NCI-H510A (cell line): Measurements from ENCODE around the gene FLNC.
A peak's percentile ranks its signal among the peaks of the same experiment; 100 is the strongest.

Source experiments
- DNase-seq: peaks from one replicate; lab custom pipeline; 2025; lab: John Stamatoyannopoulos, UW

Gene FLNC

DNA sequence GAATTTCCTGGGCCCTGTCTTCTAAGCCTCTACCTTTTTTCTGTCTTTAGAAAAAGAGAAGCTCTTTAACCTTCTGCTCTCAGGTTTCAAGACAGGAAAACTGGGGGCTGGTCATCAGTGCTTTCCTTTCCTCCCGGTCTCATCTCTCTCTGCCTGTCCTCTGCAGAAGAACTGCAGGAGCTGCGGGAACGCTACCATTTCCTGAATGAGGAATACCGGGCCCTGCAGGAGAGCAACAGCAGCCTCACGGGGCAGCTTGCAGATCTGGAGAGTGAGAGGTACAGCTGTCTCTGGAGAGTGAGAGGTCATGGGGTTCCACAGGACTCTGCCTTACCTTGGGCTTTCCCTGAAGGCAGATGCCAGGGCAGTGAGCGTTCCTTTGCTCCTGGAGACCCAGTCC, 25.7 kb upstream of the FLNC start:
- no peak for DNase-seq

- no peak for DNase-seq
These were observed 25.0 kb upstream of the FLNC start for GRCh38 chr7:128805225-128805624.

- no peak for DNase-seq
These were observed 23.0 kb upstream of the FLNC start for GRCh38 chr7:128807191-128807590.

DNA sequence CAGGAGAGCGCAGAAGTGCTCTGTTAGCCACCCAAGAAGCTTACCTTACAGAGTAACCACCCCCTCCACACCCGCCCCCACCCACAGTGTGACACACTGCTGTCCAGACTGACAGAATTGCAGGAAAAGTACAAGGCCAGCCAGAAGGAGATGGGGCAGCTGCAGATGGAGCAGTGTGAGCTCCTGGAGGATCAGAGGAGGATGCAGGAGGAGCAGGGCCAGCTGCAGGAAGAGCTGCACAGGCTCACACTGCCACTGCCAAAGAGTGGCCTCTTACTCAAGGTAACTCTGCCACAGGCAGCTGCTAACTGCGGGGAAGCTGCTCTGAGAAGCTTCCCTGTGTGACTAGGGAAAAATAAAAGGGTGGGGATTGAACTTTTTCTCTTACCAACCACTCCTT, 20.8 kb upstream of the FLNC start:
- no peak for DNase-seq

DNA sequence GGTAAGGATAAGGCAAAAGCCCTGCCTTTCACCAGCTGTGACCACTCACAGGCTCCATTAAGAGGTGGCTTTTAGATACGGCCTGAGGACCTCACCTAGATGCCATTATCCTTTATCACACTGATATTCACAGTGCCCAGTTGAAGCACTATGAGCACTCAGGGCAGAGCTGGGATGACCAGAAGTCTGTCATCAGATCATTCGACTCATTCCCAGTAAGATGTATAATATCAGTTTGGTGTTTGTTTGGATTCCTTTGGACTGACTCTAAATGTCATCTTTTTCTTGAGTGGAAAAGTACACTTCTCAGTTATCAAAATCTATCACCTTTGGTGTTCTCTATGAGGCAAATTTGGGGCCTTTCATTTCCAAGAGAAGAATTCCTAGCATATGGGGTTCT, 19.7 kb upstream of the FLNC start:
- DNase-seq, result no peak

DNA sequence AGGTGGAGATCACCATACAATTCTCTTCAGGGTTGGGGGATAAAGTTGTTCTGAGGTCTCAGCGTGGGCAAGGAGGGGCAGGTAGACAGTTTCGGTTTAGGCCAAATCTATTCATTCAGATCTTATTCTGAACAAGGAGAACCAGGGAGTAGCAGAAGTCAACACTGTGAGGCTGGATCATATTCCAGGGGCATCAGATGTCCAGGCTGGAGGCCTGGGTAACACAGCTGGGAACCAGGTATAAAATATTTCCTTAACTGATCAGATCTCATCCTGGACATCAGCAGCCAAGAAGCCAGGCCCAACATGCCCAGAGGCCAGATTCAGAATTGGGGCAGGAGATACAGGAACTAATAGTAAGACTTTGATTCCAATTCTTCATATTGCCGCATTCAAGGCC, 19.2 kb upstream of the FLNC start:
- no peak for DNase-seq

DNA sequence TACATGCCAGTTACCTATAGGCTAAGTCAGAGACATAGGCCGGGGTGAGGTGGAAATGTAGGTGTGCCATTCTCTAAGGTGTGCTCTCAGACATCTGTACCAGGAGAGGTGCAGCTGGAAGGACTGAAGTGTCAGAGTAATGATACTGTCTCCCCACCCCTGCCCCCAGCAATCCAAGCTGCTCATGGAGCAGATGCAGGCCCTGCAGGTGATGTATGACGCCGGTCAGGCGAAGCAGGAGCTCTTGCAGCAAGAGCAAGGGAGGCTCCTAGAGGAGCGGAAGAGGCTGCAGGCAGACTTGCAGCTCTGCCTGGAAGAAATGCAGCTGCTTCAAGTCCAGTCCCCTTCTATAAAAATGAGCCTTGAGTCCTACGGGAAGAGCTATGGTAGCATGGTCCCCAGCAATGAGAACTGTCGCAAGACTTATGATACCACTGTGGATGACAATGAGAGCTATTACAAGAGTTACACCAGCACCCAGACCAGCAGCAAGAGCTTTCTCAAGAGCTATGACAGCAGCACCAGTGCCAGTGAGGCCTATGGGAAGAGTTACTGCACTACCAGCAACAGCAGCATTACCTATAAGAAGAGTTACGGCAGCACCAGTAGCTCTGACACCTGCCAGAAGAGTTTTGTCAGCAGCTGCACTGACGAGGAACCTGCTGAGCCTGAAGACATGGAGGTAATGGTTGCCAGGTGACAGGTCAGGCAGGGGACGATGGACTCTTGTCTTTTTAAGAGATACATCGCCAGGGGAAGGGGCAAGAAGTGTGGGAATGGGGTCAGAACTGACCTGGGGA, 18.4 kb upstream of the FLNC start:
- no peak for DNase-seq

GRCh38 chr7:128812514-128813168, 17.6 kb upstream of the FLNC start:
- DNase-seq, result peak; percentile 25

GRCh38 chr7:128814499-128814898, 15.7 kb upstream of the FLNC start:
- DNase-seq, result no peak

- no peak for DNase-seq
These were observed 14.8 kb upstream of the FLNC start for GRCh38 chr7:128815289-128815942.

DNA sequence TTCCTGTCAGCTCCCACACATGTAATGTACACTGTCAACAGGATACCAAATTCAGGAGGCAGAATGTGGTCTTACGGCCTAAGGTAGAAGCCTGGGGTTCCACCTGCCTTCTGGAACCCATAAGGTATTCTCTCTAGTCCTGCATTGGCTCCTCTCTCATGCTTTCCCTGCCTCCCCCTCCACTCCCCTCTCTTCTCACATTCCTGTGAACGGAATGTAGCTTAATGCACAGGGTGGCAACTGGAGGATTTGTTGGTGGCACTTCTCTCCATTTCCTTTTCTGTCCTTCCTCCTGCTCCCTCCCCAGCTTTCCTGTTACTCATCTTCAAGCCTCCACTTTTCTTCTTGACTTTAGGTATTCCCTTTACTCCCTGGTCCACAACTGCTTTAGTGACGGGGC, 11.5 kb upstream of the FLNC start:
- DNase-seq, result no peak

- DNase-seq, result no peak
These were observed 8.5 kb upstream of the FLNC start for GRCh38 chr7:128821724-128822123.

- DNase-seq, result no peak
These were observed 3.7 kb upstream of the FLNC start for GRCh38 chr7:128826512-128826911.

- no peak for DNase-seq
These were observed 3.3 kb upstream of the FLNC start for GRCh38 chr7:128826916-128827247.

DNA sequence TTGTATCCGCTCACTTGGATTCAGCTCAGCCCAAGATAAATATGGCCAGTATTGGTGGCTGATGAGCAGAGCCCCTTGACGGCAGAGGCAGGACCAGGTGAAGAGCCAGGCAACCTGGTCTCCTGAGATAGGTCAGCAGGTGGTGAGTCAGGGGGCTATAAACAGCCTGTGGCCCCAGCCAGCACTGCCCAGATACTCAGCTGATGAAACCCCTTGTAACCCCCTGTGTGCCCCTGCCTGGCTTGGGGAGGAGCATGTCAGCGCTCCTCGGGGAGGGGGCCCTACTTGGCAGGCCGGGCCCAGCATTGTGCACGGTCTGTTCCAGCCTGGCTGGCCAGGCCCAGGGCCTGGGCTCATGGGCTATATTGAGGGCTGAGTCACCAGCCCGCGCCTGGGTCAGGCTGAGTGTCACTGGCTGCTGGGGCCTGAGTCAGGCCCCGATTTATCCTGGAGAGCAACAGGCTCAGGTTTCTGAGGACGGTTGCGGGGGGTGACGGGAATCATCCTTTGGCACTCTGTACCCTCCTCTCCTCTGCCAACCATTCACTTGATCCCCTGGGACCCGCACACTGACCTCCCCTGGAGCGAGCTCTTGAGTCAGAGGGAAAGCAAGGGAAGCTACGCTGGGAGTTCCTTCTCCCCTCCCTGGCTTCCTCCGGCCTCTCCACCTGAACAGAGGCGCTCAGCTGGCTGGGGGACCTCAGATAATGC, 2.8 kb upstream of the FLNC start:
- no peak for DNase-seq

DNA sequence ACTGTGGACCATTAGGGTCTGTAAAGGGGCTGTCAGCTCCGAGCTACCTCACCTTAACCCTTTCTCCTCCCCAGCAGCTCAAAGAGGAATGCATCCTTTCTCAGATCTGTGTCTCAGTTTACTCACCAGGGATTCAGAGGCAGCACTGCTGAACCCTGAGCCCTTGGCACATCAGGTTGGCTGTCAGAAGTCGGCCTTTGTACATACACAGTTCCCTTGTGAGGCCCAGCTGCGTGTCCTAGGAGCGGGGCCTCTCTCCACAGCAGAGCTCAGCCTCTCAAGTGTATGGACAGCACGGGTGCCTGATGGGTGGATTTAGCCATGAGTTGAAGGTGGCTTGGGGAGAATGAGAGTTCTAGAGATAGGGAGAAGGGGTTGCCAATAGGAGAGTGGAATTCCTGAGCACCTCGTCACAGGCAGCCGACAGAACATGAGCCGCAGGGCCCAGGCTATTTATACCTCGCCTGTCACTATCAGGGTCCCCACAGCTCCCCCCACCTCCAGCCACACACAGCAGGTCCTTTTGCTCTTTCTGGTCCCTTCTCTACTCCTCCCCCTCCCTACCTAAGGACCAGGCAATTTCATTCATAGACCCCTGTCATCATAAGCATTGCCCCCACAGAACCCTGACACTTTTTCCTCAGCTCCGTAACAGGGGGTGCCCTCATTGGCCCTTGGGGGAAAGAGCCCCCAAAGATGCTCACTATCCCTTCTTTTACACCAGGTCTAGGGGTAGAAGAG, 2.1 kb upstream of the FLNC start:
- no peak for DNase-seq

- no peak for DNase-seq
These were observed 627 bp upstream of the FLNC start for GRCh38 chr7:128829391-128830166.

- no peak for DNase-seq
These were observed 1.2 kb downstream of the FLNC start for GRCh38 chr7:128831178-128831993.

- DNase-seq, result no peak
These were observed 2.0 kb downstream of the FLNC start for GRCh38 chr7:128831994-128832879.

GRCh38 chr7:128832880-128833147, 2.6 kb downstream of the FLNC start:
- no peak for DNase-seq
